ENCODE data around the gene ICE1. TPM values are rescaled to one million over a fixed set of nuclear protein-coding genes. Genes with fewer than 3 reads are reported as not detected.

The ICE1 gene
- total RNA-seq, 4 donors from 2014 or later: 19.8 to 51.9 (median 25.9) TPM

DNA sequence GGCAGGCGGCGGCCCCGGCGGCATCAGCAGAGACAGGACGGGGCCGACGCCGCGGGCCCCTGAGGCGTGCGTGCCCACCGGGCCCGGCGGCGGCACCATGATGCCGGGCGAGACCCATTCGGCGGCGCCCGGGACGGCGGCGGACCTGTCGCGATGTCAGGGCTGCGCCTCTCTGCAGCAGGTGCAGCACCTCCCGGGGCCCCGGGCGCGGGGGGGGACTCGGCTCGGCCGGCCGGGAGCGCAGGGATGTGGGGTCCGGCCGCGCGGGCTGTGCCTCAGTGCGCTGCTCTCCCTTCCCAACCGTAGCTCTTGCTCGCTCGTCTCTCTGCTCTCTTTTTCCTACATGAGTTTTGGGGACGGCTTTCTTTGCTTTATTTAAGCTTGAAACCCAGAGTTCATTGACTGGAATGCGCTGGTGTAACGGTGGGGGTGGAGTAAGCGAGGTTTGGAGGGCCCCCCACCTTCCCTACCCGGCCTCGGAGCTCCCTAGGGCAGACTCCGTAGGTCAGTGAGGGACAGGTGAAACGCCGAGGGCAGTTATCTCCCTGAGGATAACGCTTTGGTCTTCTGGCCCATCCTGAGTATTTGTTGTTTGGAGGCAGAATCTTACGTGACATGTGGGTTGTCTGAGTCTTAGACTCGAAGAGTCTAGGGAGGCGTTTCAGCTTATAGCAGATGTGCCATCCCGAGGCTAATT lies 490 bp downstream of the ICE1 start:
- in situ Hi-C loops (cut with MboI; ENCODE audit: low pct_ligation_motif_present in 1 of 4, low pct_unique_long_range_greater_than_20kb in 1 of 4, low sequenced_read_pairs in 3 of 4): loop anchor here in 2 of 4 donors (25.0 kb wide), 2 partner anchors 286 to 536 kb away; partner anchors contain the start of gene ADAMTS16 (in 1 of the 2)

DNA sequence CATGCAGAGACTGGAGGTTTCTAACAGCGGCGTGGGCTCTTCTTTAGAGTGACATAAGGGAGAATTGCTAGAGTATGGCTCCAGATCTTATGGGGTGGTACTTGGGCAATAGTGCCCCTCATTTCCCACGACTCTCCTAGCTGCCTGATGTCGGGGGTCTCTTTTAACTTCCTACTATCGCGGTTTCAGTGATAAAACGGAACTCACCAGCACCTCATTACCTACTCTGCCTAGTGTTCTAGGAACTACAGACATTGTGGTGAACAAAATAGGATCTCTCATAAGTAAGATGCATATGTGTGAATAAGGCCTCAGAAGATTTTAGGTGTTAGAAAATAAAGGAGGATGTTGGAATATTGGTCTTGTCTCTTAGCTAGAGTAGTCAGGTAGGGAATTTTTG lies 1.1 kb downstream of the ICE1 start:
- Histone ChIP-seq H3K27me3 (no peaks in the 10 kb centered on the region), H3K9me3 (no peaks in the 10 kb centered on the region), H3K4me3 (peak overlapping the region; percentile 76 to 99 (median 94)), H3K4me1 (peaks cover 18 to 37% (median 28%) of the 10 kb centered on the region in 4 donors), H3K36me3 (no peaks in the 10 kb centered on the region), H3K27ac (peak overlapping the region in 1 of 4 donors; percentile 94)
- WGBS, 2 donors (ENCODE audit: low coverage in 1 of 2): 56 to 60% methylated on average over 3 to 7 of the region's 7 CpGs
- intact Hi-C loops (cut with DNase I; ENCODE audit: low total_unique reads): no loop called here
- no peak for DNase-seq
- TF ChIP-seq POLR2AphosphoS5 (IDR thresholded peaks at IDR 0.05): no peak
- no peak for TF ChIP-seq POLR2A (IDR thresholded peaks at IDR 0.05)
- no peak for TF ChIP-seq EP300 (IDR thresholded peaks at IDR 0.05; ENCODE audit: low read depth)
- TF ChIP-seq, protein P1, sequence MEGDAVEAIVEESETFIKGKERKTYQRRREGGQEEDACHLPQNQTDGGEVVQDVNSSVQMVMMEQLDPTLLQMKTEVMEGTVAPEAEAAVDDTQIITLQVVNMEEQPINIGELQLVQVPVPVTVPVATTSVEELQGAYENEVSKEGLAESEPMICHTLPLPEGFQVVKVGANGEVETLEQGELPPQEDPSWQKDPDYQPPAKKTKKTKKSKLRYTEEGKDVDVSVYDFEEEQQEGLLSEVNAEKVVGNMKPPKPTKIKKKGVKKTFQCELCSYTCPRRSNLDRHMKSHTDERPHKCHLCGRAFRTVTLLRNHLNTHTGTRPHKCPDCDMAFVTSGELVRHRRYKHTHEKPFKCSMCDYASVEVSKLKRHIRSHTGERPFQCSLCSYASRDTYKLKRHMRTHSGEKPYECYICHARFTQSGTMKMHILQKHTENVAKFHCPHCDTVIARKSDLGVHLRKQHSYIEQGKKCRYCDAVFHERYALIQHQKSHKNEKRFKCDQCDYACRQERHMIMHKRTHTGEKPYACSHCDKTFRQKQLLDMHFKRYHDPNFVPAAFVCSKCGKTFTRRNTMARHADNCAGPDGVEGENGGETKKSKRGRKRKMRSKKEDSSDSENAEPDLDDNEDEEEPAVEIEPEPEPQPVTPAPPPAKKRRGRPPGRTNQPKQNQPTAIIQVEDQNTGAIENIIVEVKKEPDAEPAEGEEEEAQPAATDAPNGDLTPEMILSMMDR (IDR thresholded peaks at IDR 0.05): no peak
- in situ Hi-C loops (cut with MboI; ENCODE audit: low pct_ligation_motif_present in 1 of 4, low pct_unique_long_range_greater_than_20kb in 1 of 4, low sequenced_read_pairs in 3 of 4): loop anchor here in 2 of 4 donors (25.0 kb wide), 2 partner anchors 286 to 536 kb away; partner anchors contain the start of gene ADAMTS16 (in 1 of the 2)

More for the DNA sequence above, 490 bp downstream of the ICE1 start:
- WGBS, 2 donors (ENCODE audit: low coverage in 1 of 2): 1 to 10% methylated on average over 3 to 15 of the region's 58 CpGs
- intact Hi-C loops (cut with DNase I; ENCODE audit: low total_unique reads): no loop called here
- DNase-seq: no peak
- TF ChIP-seq POLR2AphosphoS5 (IDR thresholded peaks at IDR 0.05): no peak
- TF ChIP-seq POLR2A (IDR thresholded peaks at IDR 0.05): no peak
- no peak for TF ChIP-seq EP300 (IDR thresholded peaks at IDR 0.05; ENCODE audit: low read depth)
- TF ChIP-seq, protein P1 (IDR thresholded peaks at IDR 0.05): no peak
- Histone ChIP-seq H3K27ac (peak overlapping the region; percentile 91 to 97 (median 94)), H3K27me3 (no peaks in the 10 kb centered on the region), H3K9me3 (no peaks in the 10 kb centered on the region), H3K4me3 (peak overlapping the region; percentile 76 to 99 (median 94)), H3K4me1 (peaks cover 18 to 37% (median 28%) of the 10 kb centered on the region in 4 donors), H3K36me3 (no peaks in the 10 kb centered on the region)

DNA sequence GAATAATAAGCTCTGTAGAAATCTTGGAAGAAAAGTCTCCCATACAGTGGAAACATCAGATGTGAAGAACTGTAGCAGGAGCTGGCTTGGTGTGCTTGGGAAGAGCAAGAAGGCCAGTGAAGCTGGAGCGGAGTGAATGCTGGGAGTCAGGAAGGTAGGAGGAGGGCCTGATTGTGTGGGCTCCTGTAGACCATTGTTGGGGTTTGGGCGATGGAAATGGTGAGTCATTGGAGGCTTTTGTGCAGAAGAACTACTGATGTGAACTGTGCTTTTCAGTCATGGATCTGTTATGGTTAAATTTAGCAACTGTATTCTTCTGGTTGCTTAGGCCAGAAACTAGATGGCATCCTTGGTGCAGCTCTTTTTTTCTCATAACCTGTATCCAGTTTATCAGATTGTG lies 2.3 kb downstream of the ICE1 start:
- WGBS, 2 donors (ENCODE audit: low coverage in 1 of 2): 74% methylated on average over 2 of the region's 2 CpGs; no CpG with 5 or more reads in 1 of the 2 donors
- intact Hi-C loops (cut with DNase I; ENCODE audit: low total_unique reads) (no loop called here), in situ Hi-C loops (cut with MboI; ENCODE audit: low pct_ligation_motif_present in 1 of 4, low pct_unique_long_range_greater_than_20kb in 1 of 4, low sequenced_read_pairs in 3 of 4) (loop anchor here in 2 of 4 donors (25.0 kb wide), 2 partner anchors 287 to 537 kb away; partner anchors contain the start of gene ADAMTS16 (in 1 of the 2))
- Histone ChIP-seq H3K36me3 (no peaks in the 10 kb centered on the region), H3K9me3 (no peaks in the 10 kb centered on the region), H3K27me3 (no peaks in the 10 kb centered on the region), H3K4me1 (peaks cover 18 to 39% (median 28%) of the 10 kb centered on the region in 4 donors), H3K4me3 (no peak overlapping the region), H3K27ac (no peak overlapping the region)
- no peak for DNase-seq
- TF ChIP-seq EP300 (IDR thresholded peaks at IDR 0.05; ENCODE audit: low read depth): no peak
- TF ChIP-seq POLR2A (IDR thresholded peaks at IDR 0.05): no peak
- TF ChIP-seq, protein P1 (IDR thresholded peaks at IDR 0.05): no peak
- TF ChIP-seq POLR2AphosphoS5 (IDR thresholded peaks at IDR 0.05): no peak

DNA sequence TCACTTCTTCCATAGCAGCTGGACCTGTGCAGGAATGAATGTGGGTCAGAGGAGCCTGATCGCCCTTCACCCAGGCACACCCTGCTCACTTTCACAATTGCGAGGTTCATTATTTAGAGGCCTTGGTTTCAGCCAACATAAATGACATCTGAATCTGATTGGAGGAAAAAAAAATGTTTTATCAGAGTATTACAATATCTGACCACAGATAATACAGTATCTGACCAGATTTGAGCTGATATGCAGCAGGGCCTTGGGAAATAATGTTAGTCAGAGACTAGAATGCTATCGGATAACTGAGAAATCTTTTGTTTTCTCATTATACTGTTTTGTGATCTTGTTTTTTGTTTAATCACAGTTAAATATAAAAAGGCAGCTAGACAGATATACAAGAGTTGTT lies 7.7 kb downstream of the ICE1 start:
- Histone ChIP-seq H3K4me1 (peaks cover 0 to 42% (median 0%) of the 10 kb centered on the region in 4 donors), H3K27me3 (no peaks in the 10 kb centered on the region), H3K4me3 (no peak overlapping the region), H3K9me3 (no peaks in the 10 kb centered on the region), H3K36me3 (no peaks in the 10 kb centered on the region), H3K27ac (no peak overlapping the region)
- no peak for DNase-seq
- intact Hi-C loops (cut with DNase I; ENCODE audit: low total_unique reads): no loop called here
- in situ Hi-C loops (cut with MboI; ENCODE audit: low pct_ligation_motif_present in 1 of 4, low pct_unique_long_range_greater_than_20kb in 1 of 4, low sequenced_read_pairs in 3 of 4): no loop called here
- TF ChIP-seq, protein P1 (IDR thresholded peaks at IDR 0.05): no peak
- 76 to 95% methylated on average over 3 of the region's 3 CpGs for WGBS, 2 donors (ENCODE audit: low coverage in 1 of 2)

Measured in transverse colon (tissue), 4 donors.